ENCODE data around the gene CLIC4. TPM values are rescaled to one million over a fixed set of nuclear protein-coding genes. Genes with fewer than 3 reads are reported as not detected.

The CLIC4 gene
- total RNA-seq, 1 donor from 2014 or later = 353 TPM

- no peak overlapping the region for H3K4me3 Mint-ChIP-seq (ENCODE audit: unreplicated experiment)
- H3K9me3 Mint-ChIP-seq (ENCODE audit: unreplicated experiment) = peaks cover 4% of the 10 kb centered on the region
- no peaks in the 10 kb centered on the region for H3K27me3 ChIP-seq (ENCODE audit: insufficient read depth, low read length)
- H3K4me1 ChIP-seq (ENCODE audit: insufficient read depth, low read length) = peaks cover 39% of the 10 kb centered on the region
- no peaks in the 10 kb centered on the region for H3K9me3 ChIP-seq (ENCODE audit: insufficient read depth, low read depth, low read length)
- no peak for DNase-seq (ENCODE audit: low read depth)
- TF ChIP-seq CTCF (IDR thresholded peaks at IDR 0.05; ENCODE audit: insufficient read depth, low read depth, low read length) = no peak
- TF ChIP-seq EZH2 (IDR thresholded peaks at IDR 0.05; ENCODE audit: insufficient read depth, low read length) = no peak
- no peak overlapping the region for H3K27ac ChIP-seq (ENCODE audit: low read depth, low read length)
- H2AFZ ChIP-seq (ENCODE audit: low read depth, low read length) = no peak overlapping the region
- H3K79me2 ChIP-seq (ENCODE audit: insufficient read depth, low read length) = no peaks in the 10 kb centered on the region
- no peaks in the 10 kb centered on the region for H3K27me3 Mint-ChIP-seq (ENCODE audit: low read depth, unreplicated experiment)
- H3K36me3 Mint-ChIP-seq (ENCODE audit: low read depth, unreplicated experiment) = no peaks in the 10 kb centered on the region
- peaks cover 17% of the 10 kb centered on the region for H3K4me1 Mint-ChIP-seq (ENCODE audit: low read depth, unreplicated experiment)
- no peak overlapping the region for H3K9ac ChIP-seq (ENCODE audit: low read length)
- no peak overlapping the region for H3K4me2 ChIP-seq (ENCODE audit: low read length)
- FAIRE-seq = no peak
- H3K4me3 ChIP-seq (ENCODE audit: insufficient read depth, low read depth, low read length) = no peak overlapping the region
- no peak overlapping the region for H3K27ac Mint-ChIP-seq (ENCODE audit: unreplicated experiment)
- no peaks in the 10 kb centered on the region for H4K20me1 ChIP-seq (ENCODE audit: insufficient read depth, low read length)
- no peaks in the 10 kb centered on the region for H3K36me3 ChIP-seq (ENCODE audit: insufficient read depth, low read length)
These were observed 33.9 kb upstream of the CLIC4 start for GRCh38 chr1:24711329-24711728.

DNA sequence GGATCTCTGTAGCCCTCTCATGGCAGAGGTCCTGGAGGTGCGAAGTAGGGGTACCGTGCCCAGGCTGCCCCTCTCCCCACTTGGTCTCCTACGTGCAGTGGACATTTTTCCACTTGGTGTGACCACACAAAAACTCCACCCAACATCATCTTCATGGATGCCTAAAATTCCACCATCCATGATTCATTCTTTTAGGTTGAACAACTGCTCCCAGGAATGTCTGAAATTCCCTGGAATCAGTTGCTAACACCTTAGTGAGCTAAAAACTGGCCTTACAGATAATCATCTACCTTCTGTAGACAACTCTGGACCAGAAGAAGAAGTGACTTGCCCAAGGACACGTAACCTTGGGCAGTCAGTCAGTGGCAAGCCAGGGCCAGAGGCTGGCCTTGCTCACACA lies 32.1 kb upstream of the CLIC4 start:
- Histone ChIP-seq H2AFZ (ENCODE audit: low read depth, low read length) (no peak overlapping the region), H3K4me1 (ENCODE audit: insufficient read depth, low read length) (peaks cover 32% of the 10 kb centered on the region), H3K4me3 (ENCODE audit: insufficient read depth, low read depth, low read length) (no peak overlapping the region), H3K4me2 (ENCODE audit: low read length) (peak overlapping the region; percentile 19), H4K20me1 (ENCODE audit: insufficient read depth, low read length) (no peaks in the 10 kb centered on the region), H3K36me3 (ENCODE audit: insufficient read depth, low read length) (no peaks in the 10 kb centered on the region), H3K79me2 (ENCODE audit: insufficient read depth, low read length) (no peaks in the 10 kb centered on the region), H3K27ac (ENCODE audit: low read depth, low read length) (peak overlapping the region; percentile 70), H3K27me3 (ENCODE audit: insufficient read depth, low read length) (no peaks in the 10 kb centered on the region), H3K9ac (ENCODE audit: low read length) (peak overlapping the region; percentile 13), H3K9me3 (ENCODE audit: insufficient read depth, low read depth, low read length) (no peaks in the 10 kb centered on the region)
- TF ChIP-seq CTCF (IDR thresholded peaks at IDR 0.05; ENCODE audit: insufficient read depth, low read depth, low read length) = no peak
- TF ChIP-seq EZH2 (IDR thresholded peaks at IDR 0.05; ENCODE audit: insufficient read depth, low read length) = no peak
- peaks cover 4% of the 10 kb centered on the region for H3K36me3 Mint-ChIP-seq (ENCODE audit: low read depth, unreplicated experiment)
- H3K4me1 Mint-ChIP-seq (ENCODE audit: low read depth, unreplicated experiment) = peaks cover 15% of the 10 kb centered on the region
- peak overlapping the region; percentile 86 for H3K27ac Mint-ChIP-seq (ENCODE audit: unreplicated experiment)
- peaks cover 4% of the 10 kb centered on the region for H3K9me3 Mint-ChIP-seq (ENCODE audit: unreplicated experiment)
- peak; percentile 82 for DNase-seq (ENCODE audit: low read depth)
- H3K27me3 Mint-ChIP-seq (ENCODE audit: low read depth, unreplicated experiment) = no peaks in the 10 kb centered on the region
- no peak overlapping the region for H3K4me3 Mint-ChIP-seq (ENCODE audit: unreplicated experiment)
- FAIRE-seq = no peak

- Mint-ChIP-seq H3K36me3 (ENCODE audit: low read depth, unreplicated experiment) (peaks cover 4% of the 10 kb centered on the region), H3K27ac (ENCODE audit: unreplicated experiment) (no peak overlapping the region), H3K4me3 (ENCODE audit: unreplicated experiment) (no peak overlapping the region), H3K4me1 (ENCODE audit: low read depth, unreplicated experiment) (peaks cover 15% of the 10 kb centered on the region), H3K9me3 (ENCODE audit: unreplicated experiment) (peaks cover 4% of the 10 kb centered on the region), H3K27me3 (ENCODE audit: low read depth, unreplicated experiment) (no peaks in the 10 kb centered on the region)
- H3K9ac ChIP-seq (ENCODE audit: low read length) = peak overlapping the region; percentile 13
- DNase-seq (ENCODE audit: low read depth) = no peak
- no peaks in the 10 kb centered on the region for H3K27me3 ChIP-seq (ENCODE audit: insufficient read depth, low read length)
- H3K79me2 ChIP-seq (ENCODE audit: insufficient read depth, low read length) = no peaks in the 10 kb centered on the region
- H2AFZ ChIP-seq (ENCODE audit: low read depth, low read length) = no peak overlapping the region
- no peaks in the 10 kb centered on the region for H4K20me1 ChIP-seq (ENCODE audit: insufficient read depth, low read length)
- H3K4me1 ChIP-seq (ENCODE audit: insufficient read depth, low read length) = peaks cover 32% of the 10 kb centered on the region
- H3K36me3 ChIP-seq (ENCODE audit: insufficient read depth, low read length) = no peaks in the 10 kb centered on the region
- peak overlapping the region; percentile 70 for H3K27ac ChIP-seq (ENCODE audit: low read depth, low read length)
- FAIRE-seq = no peak
- TF ChIP-seq EZH2 (IDR thresholded peaks at IDR 0.05; ENCODE audit: insufficient read depth, low read length) (no peak), CTCF (IDR thresholded peaks at IDR 0.05; ENCODE audit: insufficient read depth, low read depth, low read length) (no peak)
- H3K4me3 ChIP-seq (ENCODE audit: insufficient read depth, low read depth, low read length) = no peak overlapping the region
- H3K9me3 ChIP-seq (ENCODE audit: insufficient read depth, low read depth, low read length) = no peaks in the 10 kb centered on the region
- peak overlapping the region; percentile 19 for H3K4me2 ChIP-seq (ENCODE audit: low read length)
These were observed 31.5 kb upstream of the CLIC4 start for GRCh38 chr1:24713736-24714135.

Measured in astrocyte (in vitro differentiated cells and primary cell).